GM12878 (cell line): ENCODE data around the gene BTG4. TPM values are rescaled to one million over a fixed set of nuclear protein-coding genes. Genes with fewer than 3 reads are reported as not detected.

Experiments
- ATAC-seq: fragments of 200-7000 bp; cut with Tn5 transposase; 3 replicates; pipeline ENCODE4 v1.9.1; 2020; ENCODE audit warnings: mild to moderate bottlenecking, moderate library complexity
- BruUV-seq: library from RNA; stranded (reverse); fragments of 400-500 nt; replicated peaks from 2 replicates; lab custom pipeline; 2021; lab: Mats Ljungman, UMichigan
- CTCF ChIA-PET: fragments of 300-600 bp; sonication (Branson Sonifier 250); formaldehyde crosslinking; extraction: SDS; loops from one replicate; lab custom pipeline; 2021; ENCODE audit warnings: inconsistent platforms; lab: Yijun Ruan, JAX
- POLR2A ChIA-PET: fragments of 350-600 bp; formaldehyde crosslinking; extraction: SDS; loops from one replicate; lab custom pipeline; 2021; ENCODE audit warnings: inconsistent platforms; lab: Charles Lee
- RAD21 ChIA-PET: fragments of 300-600 bp; sonication (Branson Sonifier 250); formaldehyde crosslinking; loops from one replicate; lab custom pipeline; 2023; ENCODE audit warnings: antibody characterized with exemption; ENCODE audit not compliant: unreplicated experiment; lab: Charles Lee
- SMC1A ChIA-PET: fragments of 300-600 bp; sonication (Branson Sonifier 250); formaldehyde crosslinking; loops from one replicate; lab custom pipeline; 2023; ENCODE audit not compliant: unreplicated experiment, uncharacterized antibody; lab: Charles Lee
- DNase-seq: peaks from one replicate; pipeline ENCODE4 v3.0.0-alpha.2; 2011; ENCODE audit warnings: low read depth, low spot score
- FAIRE-seq: peaks from 3 replicates; lab custom pipeline; 2011; peaks lifted over from hg19 to GRCh38; lab: Jason Lieb, UNC
- H2AFZ ChIP-seq: 2 replicates; pipeline ENCODE4 v1.6.0; 2011; ENCODE audit warnings: low read depth, low read length, control low read depth; ENCODE audit not compliant: control insufficient read depth
- H3K27ac ChIP-seq: 2 replicates; pipeline ENCODE4 v1.5.1; 2011; ENCODE audit warnings: control low read depth; ENCODE audit not compliant: control insufficient read depth, insufficient read depth
- H3K27me3 ChIP-seq, 2 experiments: replicated peaks in 1 of 2; 2 replicates each; pipeline versions ENCODE4 v1.6.0 to v1.6.1; 2011; ENCODE audit warnings: low read length in 1 of 2; ENCODE audit not compliant: control insufficient read depth in 2 of 2, insufficient read depth in 2 of 2
- H3K36me3 ChIP-seq, 2 experiments: 2 replicates each; pipeline ENCODE4 v1.5.1; 2011; ENCODE audit warnings: low read length in 1 of 2; ENCODE audit not compliant: control insufficient read depth in 2 of 2, insufficient read depth in 2 of 2
- H3K4me1 ChIP-seq: 2 replicates; pipeline ENCODE4 v1.6.1; 2011; ENCODE audit warnings: mild to moderate bottlenecking, low read length, moderate library complexity, mixed read lengths; ENCODE audit not compliant: control insufficient read depth, insufficient read depth
- H3K4me2 ChIP-seq: 2 replicates; pipeline ENCODE4 v1.6.0; 2011; ENCODE audit warnings: control low read depth; ENCODE audit not compliant: control insufficient read depth, insufficient read depth
- H3K4me3 ChIP-seq: fragments of 200-600 bp; sonication (generic); 2 replicates; pipeline ENCODE4 v1.5.1; 2016
- H3K79me2 ChIP-seq: 2 replicates; pipeline ENCODE4 v1.6.0; 2011; ENCODE audit warnings: low read length; ENCODE audit not compliant: control insufficient read depth, insufficient read depth
- H3K9ac ChIP-seq: 2 replicates; pipeline ENCODE4 v1.8.0; 2011; ENCODE audit warnings: low read length, control low read depth, mixed read lengths; ENCODE audit not compliant: control insufficient read depth, insufficient read depth
- H3K9me3 ChIP-seq: replicated peaks from 3 replicates; pipeline ENCODE4 v1.5.1; 2011; ENCODE audit warnings: mild to moderate bottlenecking, low read length; ENCODE audit not compliant: control insufficient read depth, insufficient read depth
- H4K20me1 ChIP-seq: 2 replicates; pipeline ENCODE4 v1.6.0; 2011; ENCODE audit not compliant: control insufficient read depth, insufficient read depth
- BHLHE40 ChIP-seq, 2 experiments: fragments of 450-650 bp in 1 of 2; IDR thresholded peaks; 2 replicates each; pipeline ENCODE4 v1.6.1; 2011 to 2017; ENCODE audit warnings: low read depth in 2 of 2, borderline replicate concordance in 1 of 2, improper control_type of control experiment in 1 of 2, low read length in 1 of 2, mild to moderate bottlenecking in 1 of 2
- CREB1 ChIP-seq: IDR thresholded peaks from 2 replicates; pipeline ENCODE4 v1.6.1; 2012; ENCODE audit warnings: low read depth, mild to moderate bottlenecking, inconsistent platforms
- RAD21 ChIP-seq: IDR thresholded peaks from 2 replicates; pipeline ENCODE4 v1.6.1; 2011; ENCODE audit warnings: mild to moderate bottlenecking, low read depth, low read length, moderate library complexity; ENCODE audit not compliant: insufficient read depth
- RFX5 ChIP-seq: IDR thresholded peaks from 2 replicates; pipeline ENCODE4 v1.6.1; 2011; ENCODE audit warnings: low read depth, low read length, improper control_type of control experiment
- ZNF207 ChIP-seq: fragments of 450-650 bp; IDR thresholded peaks from 2 replicates; pipeline ENCODE4 v1.6.1; 2014; ENCODE audit warnings: antibody characterized with exemption, mild to moderate bottlenecking, borderline replicate concordance
- WGBS: methylation state at CpG from one replicate; pipeline ENCODE4 v1.1.6; 2016; ENCODE audit warnings: low lambda C conversion rate; ENCODE audit not compliant: insufficient replicate concordance, insufficient coverage; ENCODE audit errors: missing lambda C conversion rate; 5-methylcytosine and 5-hydroxymethylcytosine counted together
- in situ Hi-C: fragments of 300-500 bp; cut with MboI; formaldehyde crosslinking; loops from 9 replicates; pipeline ENCODE4 v1.14.3; 2018; ENCODE audit warnings: mixed read lengths
- intact Hi-C: fragments of 100-400 bp; cut with micrococcal nuclease; formaldehyde crosslinking; loops from one replicate; pipeline ENCODE4 v1.14.2; 2022; ENCODE audit not compliant: unreplicated experiment
- polyA plus RNA-seq, 11 experiments: library from polyadenylated mRNA; depleted of rRNA in 4 of 11; unstranded in 6 of 11; stranded (reverse) in 5 of 11; fragments of >200 nt; fragmentation: Nextera tagmentation in 4 of 11; fragmentation: Illumina TruSeq in 1 of 11; extraction: Ambion mirVana in 4 of 11; extraction: Trizol in 1 of 11; gene quantifications; 1 replicate in 1 of 11; 2 replicates in 10 of 11; pipeline versions ENCODE4 v1.2.1 to v1.2.3, GENCODE V29; 2011 to 2016; ENCODE audit warnings: inconsistent platforms in 2 of 11, missing spikeins in 2 of 11, low read depth in 1 of 11
- total RNA-seq, 4 experiments: library from RNA; depleted of rRNA in 3 of 4; stranded (reverse); fragments of >200 nt in 3 of 4; fragmentation: Illumina TruSeq in 1 of 4; extraction: Trizol in 1 of 4; gene quantifications; 2 replicates each; pipeline versions ENCODE4 v1.2.1 to v1.2.3, GENCODE V29; 2013 to 2021
- TF ChIP-seq, protein P1 (sequence below): fragments of 450-650 bp; IDR thresholded peaks from 2 replicates; pipeline ENCODE4 v1.6.1; 2018; ENCODE audit warnings: mild to moderate bottlenecking, low read depth, moderate library complexity; ENCODE audit not compliant: partially characterized antibody

The BTG4 gene
- total and polyA plus RNA-seq, 10 of the 15 experiments (the other 5 are each of a cell fraction or from before 2014, with no cell fraction given), result 0.14 TPM; not detected in 9

DNA sequence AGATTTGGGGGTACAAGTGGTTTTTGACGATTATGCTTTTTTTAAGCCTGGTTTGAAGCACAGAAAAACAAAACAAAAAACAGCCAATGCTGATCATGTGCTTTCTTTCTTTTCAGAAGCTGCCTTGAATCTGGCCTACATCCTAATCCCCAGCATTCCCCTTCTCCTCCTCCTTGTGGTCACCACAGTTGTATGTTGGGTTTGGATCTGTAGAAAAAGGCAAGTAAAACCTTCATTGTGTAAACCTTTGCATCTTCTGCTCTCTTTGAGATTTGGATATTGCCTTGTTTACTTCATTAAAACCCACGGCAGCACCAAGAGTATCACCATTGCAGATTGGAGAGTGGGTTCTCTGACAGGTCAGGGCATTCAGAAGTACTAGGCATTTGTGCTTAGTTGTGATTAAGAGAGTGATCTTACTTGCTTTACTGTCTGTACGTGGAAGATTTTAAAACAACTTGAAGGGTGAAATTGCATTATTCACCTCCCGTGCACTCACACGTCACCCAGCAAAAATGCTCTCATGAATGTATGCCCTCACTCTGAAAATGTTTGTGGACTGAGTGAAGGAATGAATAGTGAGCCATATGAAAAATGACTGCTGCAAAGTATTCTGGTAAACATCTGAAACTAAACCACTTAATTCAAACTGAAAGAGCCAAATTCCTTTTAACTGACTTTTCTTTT is 45.4 kb upstream of the BTG4 start:
- ATAC-seq, result no peak
- Histone ChIP-seq H3K27me3 (peaks cover 0 to 2% of the 10 kb centered on the region in 2 experiments; a peak in 1 of 4 replicates), H3K9me3 (no peaks in the 10 kb centered on the region; the same call in 2 of the 3 replicates), H3K79me2 (no peaks in the 10 kb centered on the region), H3K27ac (no peak overlapping the region), H3K9ac (no peak overlapping the region), H2AFZ (no peak overlapping the region), H4K20me1 (no peaks in the 10 kb centered on the region), H3K4me3 (no peak overlapping the region), H3K4me2 (no peak overlapping the region)
- FAIRE-seq, result no peak
- BruUV-seq, result no TSS peak
- RAD21 ChIA-PET, result no interaction called here
- no peak for DNase-seq
- POLR2A ChIA-PET, result no interaction called here
- intact Hi-C loops, result no loop called here
- SMC1A ChIA-PET, result interaction anchor here (0.6 kb wide), 1 partner anchor 95 kb away, joined by 3 read pairs; no protein-coding TSS in a partner anchor
- in situ Hi-C loops, result no loop called here
- TF ChIP-seq RFX5, result no peak
- no peak for TF ChIP-seq ZNF207
- TF ChIP-seq, protein P1, sequence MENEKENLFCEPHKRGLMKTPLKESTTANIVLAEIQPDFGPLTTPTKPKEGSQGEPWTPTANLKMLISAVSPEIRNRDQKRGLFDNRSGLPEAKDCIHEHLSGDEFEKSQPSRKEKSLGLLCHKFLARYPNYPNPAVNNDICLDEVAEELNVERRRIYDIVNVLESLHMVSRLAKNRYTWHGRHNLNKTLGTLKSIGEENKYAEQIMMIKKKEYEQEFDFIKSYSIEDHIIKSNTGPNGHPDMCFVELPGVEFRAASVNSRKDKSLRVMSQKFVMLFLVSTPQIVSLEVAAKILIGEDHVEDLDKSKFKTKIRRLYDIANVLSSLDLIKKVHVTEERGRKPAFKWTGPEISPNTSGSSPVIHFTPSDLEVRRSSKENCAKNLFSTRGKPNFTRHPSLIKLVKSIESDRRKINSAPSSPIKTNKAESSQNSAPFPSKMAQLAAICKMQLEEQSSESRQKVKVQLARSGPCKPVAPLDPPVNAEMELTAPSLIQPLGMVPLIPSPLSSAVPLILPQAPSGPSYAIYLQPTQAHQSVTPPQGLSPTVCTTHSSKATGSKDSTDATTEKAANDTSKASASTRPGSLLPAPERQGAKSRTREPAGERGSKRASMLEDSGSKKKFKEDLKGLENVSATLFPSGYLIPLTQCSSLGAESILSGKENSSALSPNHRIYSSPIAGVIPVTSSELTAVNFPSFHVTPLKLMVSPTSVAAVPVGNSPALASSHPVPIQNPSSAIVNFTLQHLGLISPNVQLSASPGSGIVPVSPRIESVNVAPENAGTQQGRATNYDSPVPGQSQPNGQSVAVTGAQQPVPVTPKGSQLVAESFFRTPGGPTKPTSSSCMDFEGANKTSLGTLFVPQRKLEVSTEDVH, result no peak
- no peak for TF ChIP-seq BHLHE40 (IDR thresholded peaks at IDR 0.05; ENCODE audit: borderline replicate concordance in 1 of 2, low read depth in 2 of 2, low read length in 1 of 2)
- TF ChIP-seq RAD21, result no peak
- no peak for TF ChIP-seq CREB1
- TF ChIP-seq, all 136 proteins: peak for 0
- Histone ChIP-seq H3K4me1 (no peaks in the 10 kb centered on the region), H3K36me3 (no peaks in the 10 kb centered on the region)
- CTCF ChIA-PET, result interaction anchor here (1.4 to 1.5 kb wide), 2 partner anchors 9 to 294 kb away, joined by 3 to 4 read pairs; no protein-coding TSS in a partner anchor
- WGBS, result 47% methylated on average over 5 of the region's 5 CpGs
